Activated naive CD4-positive, alpha-beta T cell treated with anti-CD3 and anti-CD28 coated beads, Interleukin-2, amount 50 U/mL, for 72 hours (primary cell): Measurements from ENCODE around the gene HSPA1L. TPM values are rescaled to one million over a fixed set of nuclear protein-coding genes. Genes with fewer than 3 reads are reported as not detected.

ENCODE experiments used
- ATAC-seq, 2 donors: fragments of 150-1000 bp; cut with Tn5 transposase; 2 replicates each; pipeline ENCODE4 v1.10.0; 2021; ENCODE audit warnings: mild to moderate bottlenecking in 2 of 2, moderate library complexity in 2 of 2
- DNase-seq, 2 donors: peaks; one replicate each; pipeline ENCODE4 v3.0.0; 2021 to 2022; ENCODE audit warnings: low spot score in 2 of 2
- H3K27ac Mint-ChIP-seq, 2 donors: one replicate each; pipeline ENCODE4 v1.8.0; 2022; ENCODE audit warnings: mild to moderate bottlenecking in 2 of 2, mixed read lengths in 2 of 2
- H3K36me3 Mint-ChIP-seq, 2 donors: one replicate each; pipeline ENCODE4 v1.8.0; 2022; ENCODE audit warnings: mixed read lengths in 2 of 2
- H3K9me3 Mint-ChIP-seq, 2 donors: one replicate each; pipeline ENCODE4 v1.8.0; 2022; ENCODE audit warnings: mixed read lengths in 2 of 2
- total RNA-seq, 2 donors: library from RNA; stranded (reverse); gene quantifications; one replicate each; pipeline ENCODE4 v1.2.3, GENCODE V29; 2022

Gene HSPA1L
- total RNA-seq, 2 donors from 2014 or later: 2.3 to 2.8 TPM

DNA sequence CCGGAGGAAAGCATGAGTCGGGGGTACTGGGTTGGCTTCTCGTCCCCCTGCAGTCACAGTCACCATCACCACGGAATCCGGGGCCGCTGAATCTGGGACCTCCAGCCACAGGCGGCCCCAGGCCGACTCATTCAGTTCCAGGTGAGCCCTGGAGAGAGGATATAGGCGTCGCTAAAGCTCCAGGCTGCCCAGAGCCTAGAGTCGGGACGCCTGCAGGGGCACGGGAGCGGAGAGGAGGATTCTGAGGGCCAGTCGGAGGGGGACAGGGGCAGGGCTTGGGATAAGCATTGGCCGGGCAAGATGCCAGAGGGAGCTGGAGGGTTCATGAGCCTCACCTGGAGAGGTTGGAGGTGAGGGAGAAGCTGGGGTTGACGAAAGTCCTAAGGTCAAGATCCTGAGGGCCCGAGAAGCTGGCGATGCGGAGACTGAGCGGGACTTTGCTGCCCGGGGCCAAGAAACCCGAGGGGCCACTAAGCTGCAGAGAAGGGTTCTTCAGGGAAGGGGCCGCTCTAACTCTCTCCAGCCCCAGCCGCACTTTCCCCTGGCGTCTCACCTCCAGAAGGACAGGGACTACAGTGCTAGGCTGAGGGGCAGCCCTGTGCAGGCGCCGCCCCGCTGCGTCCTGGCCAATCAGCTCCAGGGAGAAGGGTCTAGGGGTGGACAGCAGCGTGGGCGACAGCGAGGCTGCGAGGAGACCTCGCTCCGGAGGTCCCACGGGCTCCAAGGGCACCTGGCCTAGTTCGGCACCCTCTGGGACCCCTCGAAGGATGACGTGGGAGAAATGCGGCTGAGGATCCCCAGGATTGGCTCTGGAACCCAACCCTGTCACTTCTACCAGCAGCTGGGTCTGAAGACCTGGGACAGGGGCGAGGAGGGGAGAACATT, 48.9 kb downstream of the HSPA1L start:
- DNase-seq (no peak), ATAC-seq (no peak)
- Mint-ChIP-seq H3K36me3 (peaks cover 8 to 11% of the 10 kb centered on the region in 2 donors), H3K27ac (no peak overlapping the region), H3K9me3 (no peaks in the 10 kb centered on the region)

DNA sequence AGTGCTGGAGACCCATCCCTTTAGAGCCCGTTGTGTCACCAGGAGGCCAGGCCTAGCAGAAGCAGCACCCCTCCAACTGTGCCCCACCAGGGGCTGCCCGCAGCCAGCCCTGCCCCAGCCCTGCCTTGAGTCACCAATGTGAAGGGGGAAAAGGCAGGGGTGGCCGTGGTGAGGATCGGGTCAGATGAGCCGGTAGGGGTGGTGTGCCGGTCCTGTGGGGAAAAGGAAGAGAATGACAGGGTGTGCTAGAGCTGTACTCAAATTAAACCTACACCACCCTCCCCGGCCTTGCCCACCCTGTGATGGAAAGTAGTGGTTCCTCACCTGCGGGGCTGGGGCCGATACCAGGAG, 49.5 kb downstream of the HSPA1L start:
- H3K36me3 Mint-ChIP-seq: peaks cover 14 to 16% of the 10 kb centered on the region in 2 donors
- ATAC-seq (no peak), DNase-seq (no peak)
- no peaks in the 10 kb centered on the region for H3K9me3 Mint-ChIP-seq
- peak overlapping the region in 1 of 2 donors; percentile 74 for H3K27ac Mint-ChIP-seq

DNA sequence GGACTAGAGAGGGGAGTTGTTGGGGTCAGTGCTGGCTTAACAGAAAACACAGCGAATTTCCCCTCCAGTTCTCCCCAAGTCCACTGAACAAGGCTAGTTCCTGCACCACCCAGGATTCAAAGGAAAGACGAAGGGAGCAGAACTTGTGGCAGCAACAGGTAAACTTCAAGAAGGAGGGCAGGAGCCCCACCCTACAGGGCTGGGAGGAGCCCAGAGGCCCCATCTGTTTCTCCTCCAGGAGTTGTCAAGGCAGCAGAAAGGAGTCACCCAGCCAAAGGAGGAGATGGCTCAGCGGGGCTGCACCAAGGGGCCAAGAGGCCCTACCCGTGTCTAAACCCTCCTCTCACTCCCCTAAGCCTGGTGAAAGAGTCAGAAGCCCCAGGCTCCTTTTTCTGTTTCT, 50.9 kb downstream of the HSPA1L start:
- no peak for ATAC-seq
- DNase-seq: no peak
- Mint-ChIP-seq H3K9me3 (no peaks in the 10 kb centered on the region), H3K27ac (peak overlapping the region; percentile 41 to 79), H3K36me3 (peaks cover 25 to 30% of the 10 kb centered on the region in 2 donors)

GRCh38 chr6:31763619-31763940, 51.5 kb downstream of the HSPA1L start:
- no peak for ATAC-seq
- H3K27ac Mint-ChIP-seq: peak overlapping the region; percentile 24 to 79
- peaks cover 25 to 35% of the 10 kb centered on the region in 2 donors for H3K36me3 Mint-ChIP-seq

GRCh38 chr6:31762878-31763618, 52.0 kb downstream of the HSPA1L start:
- peaks cover 25 to 39% of the 10 kb centered on the region in 2 donors for H3K36me3 Mint-ChIP-seq
- peak overlapping the region in 1 of 2 donors; percentile 79 for H3K27ac Mint-ChIP-seq
- DNase-seq (no peak), ATAC-seq (no peak)
- no peaks in the 10 kb centered on the region for H3K9me3 Mint-ChIP-seq

More at GRCh38 chr6:31763619-31763940, 51.5 kb downstream of the HSPA1L start:
- DNase-seq: no peak
- no peaks in the 10 kb centered on the region for H3K9me3 Mint-ChIP-seq

DNA sequence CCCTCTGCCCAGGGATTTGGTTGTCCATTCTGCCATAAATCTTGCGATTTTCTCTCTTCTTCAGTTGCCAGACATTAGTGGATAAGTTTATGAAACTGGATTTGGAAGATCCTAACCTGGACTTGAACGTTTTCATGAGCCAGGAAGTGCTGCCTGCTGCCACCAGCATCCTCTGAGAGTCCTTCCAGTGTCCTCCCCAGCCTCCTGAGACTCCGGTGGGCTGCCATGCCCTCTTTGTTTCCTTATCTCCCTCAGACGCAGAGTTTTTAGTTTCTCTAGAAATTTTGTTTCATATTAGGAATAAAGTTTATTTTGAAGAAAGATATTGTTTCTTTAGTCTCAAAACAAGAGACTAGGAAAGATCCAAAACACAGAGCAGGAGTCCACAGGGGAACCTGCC, 52.7 kb downstream of the HSPA1L start, which contains the start of gene SAPCD1:
TSS of gene SAPCD1 (plus strand) at position 301 of the 400 bp plus-strand sequence. CDS start 399 bp downstream, outside the sequence.
- Mint-ChIP-seq H3K36me3 (peaks cover 25 to 42% of the 10 kb centered on the region in 2 donors), H3K9me3 (no peaks in the 10 kb centered on the region), H3K27ac (peak within 1 kb of the TSS; percentile 79 to 93)
- DNase-seq (no peak), ATAC-seq (no peak)

GRCh38 chr6:31761343-31761742, 53.7 kb downstream of the HSPA1L start:
- H3K27ac Mint-ChIP-seq: no peak overlapping the region
- no peak for ATAC-seq
- H3K9me3 Mint-ChIP-seq: no peaks in the 10 kb centered on the region
- DNase-seq: no peak
- H3K36me3 Mint-ChIP-seq: peaks cover 25 to 42% of the 10 kb centered on the region in 2 donors

DNA sequence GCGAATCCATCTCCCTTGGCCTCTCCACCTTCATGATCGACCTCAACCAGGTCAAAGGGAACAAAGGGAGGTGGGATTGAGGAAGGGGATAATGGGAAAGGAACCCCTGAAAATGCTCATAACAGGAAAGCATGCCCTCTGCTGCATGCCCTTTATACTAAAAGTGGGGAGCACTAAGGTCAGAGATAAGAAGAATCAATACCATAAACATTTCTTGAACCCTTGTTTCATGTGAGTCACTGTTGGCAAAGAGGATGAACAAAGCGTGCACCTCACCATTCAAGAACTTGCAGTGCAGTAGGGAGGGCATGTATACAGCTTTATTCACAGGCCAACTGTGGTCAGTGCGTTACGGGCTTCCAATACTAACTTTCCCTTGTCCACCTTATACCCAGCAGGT, 54.3 kb downstream of the HSPA1L start:
- Mint-ChIP-seq H3K36me3 (peaks cover 25 to 42% of the 10 kb centered on the region in 2 donors), H3K27ac (peak overlapping the region in 1 of 2 donors; percentile 16), H3K9me3 (no peaks in the 10 kb centered on the region)
- DNase-seq: no peak
- no peak for ATAC-seq

Other genes with a start within 250 kb of the HSPA1L start
- gene LTA, start 243.0 kb downstream of the HSPA1L start, total RNA-seq: 1,000 to 10,000 TPM in 1 of 2 donors, 100 to 1,000 TPM in 1; 266 to 1,366 TPM
- gene TNF, start 239.7 kb downstream of the HSPA1L start, total RNA-seq: 100 to 1,000 TPM in 1 of 2 donors, 10 to 100 TPM in 1; 52.0 to 250 TPM
- gene LTB, start 232.9 kb downstream of the HSPA1L start, total RNA-seq: 100 to 1,000 TPM in 1 of 2 donors, 10 to 100 TPM in 1; 89.3 to 294 TPM
- 10 to 100 TPM; 18.2 to 21.6 TPM for gene LST1, start 229.0 kb downstream of the HSPA1L start, total RNA-seq
- gene NCR3, start 222.3 kb downstream of the HSPA1L start, total RNA-seq: 10 to 100 TPM; 12.7 to 17.2 TPM
- gene AIF1, start 200.0 kb downstream of the HSPA1L start, total RNA-seq: 100 to 1,000 TPM in 1 of 2 donors, 10 to 100 TPM in 1; 43.9 to 117 TPM
- gene PRRC2A, start 194.6 kb downstream of the HSPA1L start, total RNA-seq: 100 to 1,000 TPM; 253 to 336 TPM
- 100 to 1,000 TPM; 286 to 303 TPM for gene BAG6, start 162.6 kb downstream of the HSPA1L start, total RNA-seq
- 1 to 10 TPM; 2.6 to 2.7 TPM for gene APOM, start 159.4 kb downstream of the HSPA1L start, total RNA-seq
- gene C6orf47, start 154.5 kb downstream of the HSPA1L start, total RNA-seq: 10 to 100 TPM; 15.0 to 16.4 TPM
- 10 to 100 TPM; 36.2 to 39.0 TPM for gene GPANK1, start 150.3 kb downstream of the HSPA1L start, total RNA-seq
- gene CSNK2B, start 149.2 kb downstream of the HSPA1L start, total RNA-seq: 100 to 1,000 TPM; 242 to 251 TPM
- gene LY6G5B, start 145.3 kb downstream of the HSPA1L start, total RNA-seq: 10 to 100 TPM; 23.4 to 26.5 TPM
- 1 to 10 TPM; 1.8 to 4.1 TPM for gene LY6G5C, start 134.2 kb downstream of the HSPA1L start, total RNA-seq
- 10 to 100 TPM; 33.1 to 46.8 TPM for gene ABHD16A, start 112.0 kb downstream of the HSPA1L start, total RNA-seq
- gene LY6G6F, start 108.4 kb downstream of the HSPA1L start, total RNA-seq: not detected
- gene LY6G6D, start 99.9 kb downstream of the HSPA1L start, total RNA-seq: not detected
- gene LY6G6C, start 93.5 kb downstream of the HSPA1L start, total RNA-seq: not detected
- gene MPIG6B, start 91.9 kb downstream of the HSPA1L start, total RNA-seq: not detected
- 10 to 100 TPM in 1 of 2 donors, 1 to 10 TPM in 1; 6.7 to 42.6 TPM for gene DDAH2, start 86.0 kb downstream of the HSPA1L start, total RNA-seq
- 100 to 1,000 TPM; 440 to 455 TPM for gene CLIC1, start 78.8 kb downstream of the HSPA1L start, total RNA-seq
- gene MSH5, start 75.3 kb downstream of the HSPA1L start, total RNA-seq: 100 to 1,000 TPM; 116 to 158 TPM
- gene SAPCD1, start 52.6 kb downstream of the HSPA1L start, total RNA-seq: 10 to 100 TPM; 13.3 to 21.3 TPM
- 1 to 10 TPM in 1 of 2 donors, under 1 TPM in 1; 0.68 to 2.6 TPM for gene VWA7, start 38.0 kb downstream of the HSPA1L start, total RNA-seq
- gene VARS1, start 19.5 kb downstream of the HSPA1L start, total RNA-seq: 100 to 1,000 TPM in 1 of 2 donors, 10 to 100 TPM in 1; 57.7 to 127 TPM
- gene LSM2, start 8.3 kb downstream of the HSPA1L start, total RNA-seq: 100 to 1,000 TPM; 150 to 173 TPM
- gene HSPA1A, start 260 bp upstream of the HSPA1L start, total RNA-seq: 10 to 100 TPM; 55.1 to 79.8 TPM
- gene HSPA1B, start 12.5 kb upstream of the HSPA1L start, total RNA-seq: 100 to 1,000 TPM in 1 of 2 donors, 10 to 100 TPM in 1; 53.8 to 171 TPM
- 10 to 100 TPM; 18.6 to 48.8 TPM for gene NEU1, start 47.5 kb upstream of the HSPA1L start, total RNA-seq
- gene SLC44A4, start 63.7 kb upstream of the HSPA1L start, total RNA-seq: under 1 TPM in 1 of 2 donors, not detected in 1; 0.29 TPM
- 10 to 100 TPM; 40.1 to 58.5 TPM for gene EHMT2, start 82.4 kb upstream of the HSPA1L start, total RNA-seq
- gene ZBTB12, start 86.8 kb upstream of the HSPA1L start, total RNA-seq: 1 to 10 TPM; 1.3 to 2.4 TPM
- 1 to 10 TPM in 1 of 2 donors, under 1 TPM in 1; 0.53 to 5.2 TPM for gene C2, start 112.4 kb upstream of the HSPA1L start, total RNA-seq
- gene CFB, start 130.8 kb upstream of the HSPA1L start, total RNA-seq: 1 to 10 TPM; 1.9 to 3.6 TPM
- gene NELFE, start 143.7 kb upstream of the HSPA1L start, total RNA-seq: 10 to 100 TPM; 69.7 to 70.9 TPM
- 100 to 1,000 TPM in 1 of 2 donors, 10 to 100 TPM in 1; 91.8 to 115 TPM for gene SKIC2, start 143.9 kb upstream of the HSPA1L start, total RNA-seq
- 10 to 100 TPM; 16.2 to 18.5 TPM for gene DXO, start 156.9 kb upstream of the HSPA1L start, total RNA-seq
- gene C4A, start 166.8 kb upstream of the HSPA1L start, total RNA-seq: 1 to 10 TPM; 4.1 to 8.1 TPM
- 1 to 10 TPM; 3.9 to 5.2 TPM for gene C4B, start 199.5 kb upstream of the HSPA1L start, total RNA-seq
- under 1 TPM; 0.32 to 0.49 TPM for gene CYP21A2, start 223.1 kb upstream of the HSPA1L start, total RNA-seq